ENCODE measurements around the gene SIAH2.

DNA sequence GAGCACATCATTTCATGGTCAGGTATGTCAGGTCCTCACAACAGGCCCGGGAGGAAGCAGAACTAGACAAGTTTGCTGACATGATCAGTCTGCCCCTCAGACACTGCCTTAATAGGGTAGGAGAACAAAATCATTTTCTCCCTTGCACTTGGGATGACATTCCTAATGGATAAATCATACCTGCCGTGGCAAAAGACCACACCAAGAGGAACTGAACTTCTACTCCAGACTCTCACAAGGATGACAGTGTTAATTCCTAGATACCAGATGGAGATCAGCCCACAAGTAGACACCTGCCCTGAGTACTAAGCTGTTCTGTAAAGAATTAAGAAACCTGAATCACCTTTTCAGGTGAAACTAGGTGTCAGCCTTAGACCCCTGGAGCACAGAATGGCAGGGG lies 19.5 kb downstream of the SIAH2 start:
- TF ChIP-seq, protein P1, sequence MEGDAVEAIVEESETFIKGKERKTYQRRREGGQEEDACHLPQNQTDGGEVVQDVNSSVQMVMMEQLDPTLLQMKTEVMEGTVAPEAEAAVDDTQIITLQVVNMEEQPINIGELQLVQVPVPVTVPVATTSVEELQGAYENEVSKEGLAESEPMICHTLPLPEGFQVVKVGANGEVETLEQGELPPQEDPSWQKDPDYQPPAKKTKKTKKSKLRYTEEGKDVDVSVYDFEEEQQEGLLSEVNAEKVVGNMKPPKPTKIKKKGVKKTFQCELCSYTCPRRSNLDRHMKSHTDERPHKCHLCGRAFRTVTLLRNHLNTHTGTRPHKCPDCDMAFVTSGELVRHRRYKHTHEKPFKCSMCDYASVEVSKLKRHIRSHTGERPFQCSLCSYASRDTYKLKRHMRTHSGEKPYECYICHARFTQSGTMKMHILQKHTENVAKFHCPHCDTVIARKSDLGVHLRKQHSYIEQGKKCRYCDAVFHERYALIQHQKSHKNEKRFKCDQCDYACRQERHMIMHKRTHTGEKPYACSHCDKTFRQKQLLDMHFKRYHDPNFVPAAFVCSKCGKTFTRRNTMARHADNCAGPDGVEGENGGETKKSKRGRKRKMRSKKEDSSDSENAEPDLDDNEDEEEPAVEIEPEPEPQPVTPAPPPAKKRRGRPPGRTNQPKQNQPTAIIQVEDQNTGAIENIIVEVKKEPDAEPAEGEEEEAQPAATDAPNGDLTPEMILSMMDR (IDR thresholded peaks at IDR 0.05), result no peak
- TF ChIP-seq ZFX (IDR thresholded peaks at IDR 0.05; ENCODE audit: borderline replicate concordance), result no peak
